HG03460 (cell line): ENCODE data around the gene CCDC24.

ENCODE experiments used
- ATAC-seq: cut with Tn5 transposase; IDR thresholded peaks from one replicate; pipeline ENCODE4 v1.9.1; 2021; ENCODE audit not compliant: unreplicated experiment

CCDC24 gene

DNA sequence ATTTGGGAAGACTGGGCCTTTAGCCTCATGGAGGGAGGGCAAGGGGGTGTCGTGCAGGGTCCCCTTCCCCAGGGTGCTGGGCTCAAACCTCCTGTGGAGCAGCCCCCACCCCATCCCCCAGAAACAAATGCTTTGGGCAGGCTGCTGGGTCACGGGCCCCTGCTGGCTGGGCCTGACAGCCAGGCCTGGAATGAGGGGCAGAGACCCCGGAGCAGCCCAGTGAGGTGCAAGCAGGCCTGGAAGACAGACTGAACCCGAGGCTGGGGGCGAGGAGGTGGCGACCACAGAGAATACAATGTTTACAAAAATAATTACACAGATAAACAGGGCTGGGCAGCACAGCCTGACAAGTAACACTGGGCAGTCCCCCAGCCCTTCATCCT, 5.3 kb downstream of the CCDC24 start:
- no peak for ATAC-seq

DNA sequence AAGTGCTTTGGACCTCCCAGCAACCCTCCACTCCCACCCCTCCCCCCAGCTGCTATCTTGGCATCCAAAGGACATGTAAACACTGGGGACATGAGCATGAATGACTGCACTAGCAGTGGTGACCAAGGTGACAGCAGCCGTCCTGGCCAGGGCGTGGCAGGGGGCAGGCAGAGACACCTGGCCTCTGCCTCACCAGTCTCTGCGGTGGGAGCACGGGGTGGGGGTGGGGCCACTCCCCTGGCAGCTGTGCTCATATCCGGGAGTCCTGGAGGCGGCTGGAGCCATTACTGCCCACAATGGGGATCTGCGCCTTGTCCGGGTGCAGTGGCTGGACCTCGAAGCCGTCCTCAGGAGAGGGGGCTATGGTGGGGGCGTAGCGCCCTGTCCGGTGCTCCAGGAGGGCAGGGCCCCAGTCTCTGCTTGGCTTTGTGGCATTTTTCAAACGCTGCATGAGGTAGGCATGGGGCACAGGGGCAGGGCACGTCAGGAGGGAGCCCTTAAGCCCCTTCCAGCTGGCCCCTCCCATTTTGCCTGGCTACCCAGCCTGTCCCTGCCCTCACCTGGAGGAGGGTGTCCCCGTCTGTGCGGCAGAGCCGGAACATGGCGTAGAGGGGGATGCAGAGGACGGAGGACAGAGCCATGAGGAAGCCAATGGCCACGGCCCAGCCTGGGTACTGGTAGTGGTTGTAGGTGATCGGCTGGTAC, 6.0 kb downstream of the CCDC24 start:
- ATAC-seq, result no peak

DNA sequence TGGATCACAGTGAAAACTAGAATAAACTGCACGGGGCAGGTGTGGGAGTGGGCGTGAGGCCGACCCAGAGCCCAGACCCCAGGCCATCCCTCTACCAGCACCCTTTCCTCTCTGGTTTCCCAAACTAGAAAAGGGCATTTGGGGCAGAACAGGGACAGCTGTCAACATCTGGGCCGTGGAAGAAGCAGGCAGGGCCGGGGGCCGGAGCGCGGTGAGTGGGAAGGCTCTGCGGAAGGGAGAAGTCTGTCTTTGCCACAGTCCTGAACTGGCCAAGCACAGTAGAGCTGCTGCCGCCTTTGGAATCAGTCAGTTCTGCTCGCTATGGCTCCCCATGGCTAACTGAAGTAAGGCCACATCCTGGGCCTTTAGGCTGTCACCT, 6.6 kb downstream of the CCDC24 start:
- no peak for ATAC-seq

DNA sequence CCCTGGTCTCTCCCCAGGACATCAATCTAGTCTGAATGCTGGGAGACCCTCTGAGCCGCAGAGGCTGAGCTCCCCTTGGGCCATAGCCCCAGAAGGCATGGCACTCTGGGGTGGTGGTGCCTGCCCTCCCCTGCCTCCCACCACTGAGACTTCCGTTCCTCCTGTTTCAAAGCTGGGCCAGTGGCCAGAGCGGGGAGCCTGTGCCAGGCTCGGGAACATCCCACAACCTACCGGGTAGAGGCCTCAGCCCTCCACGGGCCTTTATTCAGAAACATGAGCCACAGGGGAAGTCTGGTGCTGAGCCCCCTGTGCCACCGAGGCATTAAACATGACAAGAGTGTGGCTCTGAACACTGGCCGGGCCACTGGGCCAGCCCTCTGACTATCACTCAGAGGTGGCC, 8.1 kb downstream of the CCDC24 start:
- ATAC-seq, result no peak

GRCh38 chr1:44000122-44000665, 8.8 kb downstream of the CCDC24 start:
- no peak for ATAC-seq

DNA sequence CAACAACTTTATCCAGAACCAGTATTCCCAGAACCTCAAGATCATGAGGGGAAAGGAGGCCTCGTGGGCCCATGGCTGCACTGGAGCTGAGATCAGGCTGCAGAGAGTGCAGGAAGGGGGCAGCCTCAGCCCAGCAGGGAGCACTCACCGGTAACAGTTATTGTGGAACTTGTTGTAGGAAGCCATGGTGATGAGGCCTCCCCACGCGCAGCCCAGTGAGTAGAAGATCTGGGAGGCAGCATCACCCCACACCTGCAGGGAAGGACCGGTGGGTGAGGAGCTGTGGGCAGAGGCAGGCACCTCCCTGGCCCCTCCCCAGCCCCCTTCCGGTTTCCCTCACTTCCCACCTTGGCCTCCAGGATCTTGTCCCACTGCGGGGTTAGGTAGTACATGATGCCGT, 10.8 kb downstream of the CCDC24 start:
- ATAC-seq, result no peak

DNA sequence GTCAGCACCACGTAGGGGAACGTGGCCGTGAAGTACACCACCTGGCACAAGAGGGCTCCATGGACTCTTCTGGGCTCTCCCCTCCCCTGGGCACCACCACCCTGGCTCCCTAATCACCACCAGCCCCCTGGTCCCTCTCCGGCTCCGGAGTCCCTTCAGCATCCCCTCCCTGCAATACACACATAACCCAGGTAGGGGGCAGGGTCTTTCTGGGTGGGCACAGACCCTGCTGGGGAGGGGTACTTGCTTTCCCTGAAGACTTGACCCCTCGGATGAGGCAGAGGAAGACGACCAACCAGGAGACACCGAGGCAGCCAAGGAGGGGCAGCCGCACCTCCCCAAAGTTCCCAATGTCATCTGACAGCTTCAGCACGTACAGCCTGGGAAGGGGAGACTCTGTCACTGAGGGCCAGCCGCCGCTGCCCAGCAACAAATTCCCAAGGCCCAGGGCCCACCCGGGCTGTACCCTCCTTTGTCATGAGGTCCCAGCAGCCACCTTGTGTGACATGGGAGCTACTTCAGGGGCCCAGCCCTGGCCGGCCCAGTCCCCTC, 11.3 kb downstream of the CCDC24 start:
- ATAC-seq, result no peak

DNA sequence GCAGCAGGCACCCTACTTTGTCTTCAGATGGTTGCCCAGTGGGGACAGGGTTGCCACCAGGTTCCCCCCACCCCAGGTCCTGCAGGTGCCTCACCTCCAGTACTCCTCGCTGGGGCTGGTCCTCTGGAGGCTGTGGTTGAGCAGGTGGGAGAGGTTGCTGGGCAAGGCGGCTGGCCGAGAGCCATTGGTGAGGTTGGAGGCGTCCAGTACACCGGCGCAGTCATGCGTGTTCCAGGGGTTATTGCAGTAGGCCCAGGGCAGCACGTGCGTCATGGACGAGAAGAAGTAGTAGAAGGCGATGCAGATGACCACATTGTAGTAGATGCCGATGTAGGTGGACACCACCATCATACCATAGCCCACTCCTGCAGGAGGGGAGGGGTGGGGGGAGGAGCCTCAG, 16.9 kb downstream of the CCDC24 start:
- ATAC-seq, result no peak

DNA sequence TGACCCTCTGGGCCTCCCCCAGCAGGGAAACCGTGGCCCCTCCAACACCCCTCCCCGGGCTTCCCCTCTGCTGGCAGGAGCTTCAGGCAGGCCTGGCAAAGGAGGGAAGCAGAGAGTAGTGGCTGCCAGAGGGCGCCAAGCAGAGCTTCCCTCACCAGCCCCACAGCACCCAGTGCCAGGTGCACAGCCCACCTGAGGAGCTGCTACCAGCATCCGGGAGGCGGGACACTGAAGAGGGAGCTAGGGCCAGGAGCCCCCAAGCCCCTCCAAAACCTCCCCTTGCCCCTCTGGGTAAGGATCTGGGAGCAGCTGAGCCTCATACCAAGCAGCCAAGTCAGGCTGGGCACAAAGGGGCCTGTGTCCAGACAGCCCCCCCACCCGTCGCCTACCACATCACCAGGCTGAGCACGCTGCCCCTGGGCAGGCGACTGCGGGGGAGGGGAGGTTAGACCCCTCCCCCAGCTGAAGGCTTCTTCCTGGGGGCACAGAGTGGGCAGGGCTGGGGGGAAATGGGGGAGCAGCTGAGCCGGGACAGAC, 19.6 kb downstream of the CCDC24 start:
- no peak for ATAC-seq

- no peak for ATAC-seq
Observed at GRCh38 chr1:44012404-44012803, 21.0 kb downstream of the CCDC24 start.

DNA sequence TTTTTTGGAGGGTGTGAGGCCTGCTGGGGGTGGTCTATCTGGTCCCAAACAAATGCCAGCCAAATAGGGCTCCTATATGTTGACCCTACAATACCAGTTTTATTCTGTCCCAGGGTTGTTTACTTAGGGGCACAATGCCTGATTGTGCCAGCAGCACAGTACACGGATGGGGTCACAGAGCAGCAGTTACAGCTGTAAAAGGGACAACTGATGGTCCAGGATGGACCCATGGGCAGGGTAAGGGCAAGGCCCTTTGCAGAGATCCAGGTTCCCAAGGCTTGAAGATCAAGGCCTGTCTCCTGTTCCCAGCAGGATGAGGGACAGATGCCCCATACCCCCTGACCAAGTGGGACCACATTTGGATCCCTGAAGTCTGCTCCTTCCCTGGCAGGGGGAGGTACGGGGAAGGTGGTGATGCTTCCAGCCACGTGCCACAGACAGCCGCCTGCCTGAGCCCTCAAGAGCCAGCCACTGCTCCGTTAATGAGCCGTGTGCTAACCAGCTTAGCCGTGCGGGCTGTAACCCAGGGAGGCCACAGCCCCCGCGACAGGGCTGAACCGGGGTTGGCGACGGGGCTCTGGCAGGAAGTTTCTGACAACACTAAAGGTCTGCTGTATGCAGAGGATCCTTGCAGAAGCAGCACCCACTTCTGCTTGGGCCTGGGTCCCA, 21.7 kb downstream of the CCDC24 start:
- ATAC-seq, result no peak

DNA sequence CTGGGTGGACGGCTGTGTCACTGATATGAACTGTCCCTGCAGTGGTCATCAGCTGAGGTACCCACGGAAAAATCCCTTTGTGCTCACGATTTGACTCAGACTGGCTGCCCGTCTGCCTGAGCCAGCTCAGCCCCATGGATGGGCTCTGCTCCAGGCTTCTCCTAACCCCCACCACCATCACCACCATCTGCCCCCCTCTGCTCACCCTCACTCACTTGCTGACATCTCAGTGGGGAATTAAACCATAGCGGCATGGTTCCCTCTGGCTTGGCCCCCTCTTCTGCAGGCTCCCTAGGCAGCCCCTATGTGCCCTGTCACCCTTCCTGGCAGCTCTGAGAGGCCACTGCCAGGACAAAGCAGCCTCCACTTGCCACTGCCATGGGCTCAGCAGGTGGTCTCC, 22.6 kb downstream of the CCDC24 start:
- no peak for ATAC-seq

DNA sequence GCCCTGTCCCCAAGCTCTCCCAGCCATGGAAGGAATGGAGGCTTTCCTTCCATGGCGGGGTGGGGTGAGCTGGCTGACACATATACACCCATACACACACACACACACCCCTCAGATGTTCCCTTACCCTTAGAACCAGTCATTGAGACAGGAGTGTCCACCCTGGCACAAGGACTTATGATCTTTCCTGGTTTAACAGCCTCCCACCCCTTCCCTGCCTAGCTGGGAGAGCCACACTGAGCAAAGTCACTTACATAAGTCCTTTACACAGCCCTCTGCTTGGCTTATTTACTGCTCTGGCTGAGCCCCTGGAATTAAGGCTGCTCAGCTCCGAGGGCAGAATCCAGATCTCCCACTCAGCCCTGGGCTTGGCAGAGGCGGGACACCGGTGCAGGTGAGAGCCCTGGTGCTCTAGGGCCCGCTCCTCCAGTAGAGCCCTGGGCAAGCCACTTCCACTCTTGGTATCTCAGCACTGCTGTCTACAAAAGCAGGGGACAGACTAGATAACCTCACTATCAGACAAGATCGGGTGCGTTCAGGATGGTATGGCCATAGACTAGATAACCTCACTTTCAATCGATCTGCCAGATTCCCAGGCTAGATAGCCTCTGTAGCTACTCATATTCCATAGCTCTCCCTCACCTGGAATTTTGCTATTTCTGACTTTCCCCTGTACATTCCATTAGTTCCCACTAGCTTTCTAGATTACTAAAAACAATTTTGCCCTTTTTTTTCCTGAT, 23.1 kb downstream of the CCDC24 start:
- no peak for ATAC-seq

GRCh38 chr1:44015206-44015605, 23.8 kb downstream of the CCDC24 start:
- no peak for ATAC-seq

- no peak for ATAC-seq
Observed at GRCh38 chr1:44016041-44016889, 24.9 kb downstream of the CCDC24 start.

- no peak for ATAC-seq
Observed at GRCh38 chr1:44016890-44017400, 25.5 kb downstream of the CCDC24 start.

DNA sequence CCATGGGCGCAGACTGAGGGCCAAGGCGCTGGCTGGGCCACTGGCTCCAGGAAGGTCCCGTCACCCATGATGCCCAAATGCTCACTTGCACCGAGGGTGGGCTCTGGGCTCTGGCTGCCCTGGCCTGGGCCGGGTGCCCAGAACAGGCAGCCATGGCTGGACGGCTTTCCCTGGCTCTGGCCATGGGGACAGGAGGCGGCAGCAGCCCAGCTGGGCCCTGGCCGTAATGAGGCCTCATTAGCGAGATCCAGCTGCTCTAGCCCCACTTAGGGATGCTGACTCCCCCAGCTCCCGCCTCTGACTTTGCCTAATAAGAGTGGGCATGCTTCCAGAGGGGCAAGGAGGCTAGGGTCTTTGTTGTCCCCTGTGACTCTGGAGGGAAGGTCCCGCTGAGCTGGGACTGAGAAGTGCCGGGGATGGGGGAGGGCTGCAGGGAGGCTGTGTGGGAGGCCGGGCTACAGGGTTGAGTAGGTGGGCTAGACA, 28.1 kb downstream of the CCDC24 start:
- ATAC-seq, result no peak

- no peak for ATAC-seq
Observed at GRCh38 chr1:44020464-44020863, 29.1 kb downstream of the CCDC24 start.

DNA sequence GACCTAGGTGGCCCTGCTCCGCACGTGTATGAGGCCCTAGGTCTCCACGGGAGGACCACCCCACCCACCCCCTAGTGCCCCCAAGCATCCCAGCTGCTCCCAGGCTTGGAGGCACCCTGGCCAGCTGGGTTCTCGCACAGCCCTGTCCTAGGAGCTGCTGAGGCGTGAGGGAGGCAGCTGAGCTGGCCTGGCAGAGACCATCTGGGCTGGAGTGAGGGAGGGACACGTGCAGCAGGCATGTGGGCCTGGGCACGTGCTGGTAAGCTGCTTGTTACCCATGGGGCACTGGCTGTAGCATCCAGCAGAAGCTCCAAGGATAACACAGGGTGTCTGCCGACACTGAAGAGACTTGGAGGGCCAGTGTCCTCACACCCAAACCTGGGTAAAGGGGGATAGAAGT, 29.8 kb downstream of the CCDC24 start:
- ATAC-seq, result no peak
